Activated naive CD4-positive, alpha-beta T cell treated with anti-CD3 and anti-CD28 coated beads, Interleukin-2, amount 10 ng/mL, durations not matched to agents 7 days and 5 days (primary cell): ENCODE measurements around the gene ATP2A3.

Source experiments
- CTCF ChIA-PET: fragments of 350-600 bp; sonication (Branson Sonifier 250); formaldehyde crosslinking; loops from one replicate; lab custom pipeline; 2021; ENCODE audit warnings: antibody characterized with exemption; lab: Charles Lee
- DNase-seq: peaks from one replicate; pipeline ENCODE4 v3.0.0-alpha.2; 2020
- H3K27ac Mint-ChIP-seq: one replicate; pipeline ENCODE4 v1.8.0; 2021; ENCODE audit warnings: mild to moderate bottlenecking, moderate library complexity, mixed read lengths
- H3K27me3 Mint-ChIP-seq: one replicate; pipeline ENCODE4 v1.8.0; 2021; ENCODE audit warnings: mild to moderate bottlenecking, mixed read lengths
- H3K36me3 Mint-ChIP-seq: one replicate; pipeline ENCODE4 v1.8.0; 2021; ENCODE audit warnings: mixed read lengths
- H3K4me1 Mint-ChIP-seq: one replicate; pipeline ENCODE4 v1.8.0; 2021; ENCODE audit warnings: mixed read lengths
- H3K4me3 Mint-ChIP-seq: one replicate; pipeline ENCODE4 v1.8.0; 2021; ENCODE audit warnings: mild to moderate bottlenecking, moderate library complexity, mixed read lengths
- H3K9me3 Mint-ChIP-seq: one replicate; pipeline ENCODE4 v1.8.0; 2021; ENCODE audit warnings: mixed read lengths

ATP2A3 gene

DNA sequence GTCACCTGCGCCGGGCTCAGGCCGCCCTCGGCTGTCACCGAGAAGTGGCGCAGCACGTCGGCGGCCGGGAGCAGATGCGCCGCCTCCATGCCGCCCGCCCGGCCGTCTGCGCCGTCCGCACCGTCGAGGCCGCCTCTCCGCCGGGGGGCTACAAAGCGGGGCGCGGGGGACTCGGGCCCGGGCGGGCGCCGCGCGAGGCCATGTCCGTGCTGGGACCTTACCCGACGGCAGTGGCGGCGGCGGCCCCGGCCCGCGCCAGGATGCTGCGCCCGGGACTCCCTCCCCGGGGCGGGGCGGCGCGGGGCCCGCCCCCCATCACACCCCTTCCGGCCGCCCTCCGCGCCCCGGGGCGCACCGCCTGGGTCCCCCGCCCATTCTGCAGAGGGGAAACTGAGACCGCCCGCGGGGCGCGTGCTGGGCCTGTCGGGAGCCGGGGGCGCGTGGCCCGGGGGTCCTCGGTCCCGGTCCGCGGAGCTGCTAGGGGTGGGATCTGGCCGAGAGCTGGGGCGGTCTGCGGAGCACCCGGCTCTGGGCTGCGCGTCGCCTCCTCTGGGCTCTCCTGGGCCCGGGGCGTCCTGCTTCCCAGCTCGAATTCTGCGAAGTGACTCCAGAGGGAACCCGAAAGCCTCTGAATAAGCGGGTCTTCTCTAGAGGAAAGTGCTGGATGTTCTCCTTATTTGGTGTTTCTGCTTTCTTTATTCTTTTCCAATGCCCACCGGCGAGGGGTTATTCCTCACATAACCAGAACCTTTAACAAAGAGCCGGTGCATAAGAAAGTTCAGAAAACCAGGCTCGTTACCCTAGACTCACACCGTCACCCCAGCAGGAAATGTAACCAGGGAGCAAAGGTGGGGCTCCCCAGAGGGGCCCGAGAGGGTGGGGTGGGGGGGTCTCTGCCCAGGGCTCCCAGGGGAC, at the start of gene ATP2A3:
Gene ATP2A3, minus strand, starts transcription at position 235 of the 915 bp plus-strand sequence. Its CDS starts 146 bp downstream, at position 89.
- Mint-ChIP-seq H3K4me3 (peak within 1 kb of the TSS; percentile 90), H3K36me3 (peaks cover 28% of the 10 kb centered on the region), H3K27ac (peak within 1 kb of the TSS; percentile 98), H3K4me1 (peaks cover 54% of the 10 kb centered on the region), H3K9me3 (no peaks in the 10 kb centered on the region), H3K27me3 (peaks cover 21% of the 10 kb centered on the region)
- peak; percentile 84 for DNase-seq
- CTCF ChIA-PET = interaction anchor here (0.9 to 1.6 kb wide), 7 partner anchors 14 to 110 kb away, joined by 3 to 10 read pairs (median 5); no protein-coding TSS in a partner anchor

- DNase-seq = no peak
- no peak overlapping the region for H3K27ac Mint-ChIP-seq
- H3K4me1 Mint-ChIP-seq = no peaks in the 10 kb centered on the region
- CTCF ChIA-PET = interaction anchor here (0.6 to 12.9 kb wide), 4 partner anchors 11 to 615 kb away, joined by 4 to 128 read pairs (median 5); partner anchors contain the start of genes ATP2A3 and P2RX1
- no peaks in the 10 kb centered on the region for H3K9me3 Mint-ChIP-seq
- no peak overlapping the region for H3K4me3 Mint-ChIP-seq
- no peaks in the 10 kb centered on the region for H3K27me3 Mint-ChIP-seq
- H3K36me3 Mint-ChIP-seq = peaks cover 49% of the 10 kb centered on the region
Observed at GRCh38 chr17:4010754-4011153, 46.5 kb upstream of the ATP2A3 start.

DNA sequence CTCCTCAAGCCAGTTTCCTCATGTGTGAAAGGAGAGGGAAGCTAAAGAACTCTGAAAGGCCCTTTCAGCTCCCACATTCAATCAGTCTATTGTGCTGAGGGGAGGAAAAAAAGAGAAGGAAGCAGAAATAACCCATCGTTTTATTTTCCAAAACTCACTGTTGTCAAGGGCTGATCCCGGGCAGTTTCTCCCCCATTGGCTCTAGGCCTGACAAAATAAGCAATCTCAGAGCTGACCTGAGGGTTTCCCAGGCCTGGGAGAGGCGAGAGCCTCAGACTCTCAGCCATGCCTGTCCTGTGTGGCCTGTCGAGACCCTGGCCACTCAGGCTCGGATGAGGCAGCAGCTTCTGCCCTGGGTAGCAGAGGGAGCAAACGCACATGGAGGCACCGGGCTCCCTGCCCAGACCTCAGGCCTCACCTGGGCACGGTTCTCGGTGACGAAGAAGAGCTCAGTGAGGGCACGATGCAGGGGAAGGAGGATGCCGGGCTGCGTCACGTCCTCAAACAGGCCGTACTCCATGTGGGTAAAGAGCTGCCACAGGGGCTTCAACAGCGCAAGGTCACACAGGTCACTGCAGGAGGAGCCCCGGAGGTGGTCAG, 45.0 kb upstream of the ATP2A3 start:
- Mint-ChIP-seq H3K9me3 (no peaks in the 10 kb centered on the region), H3K36me3 (peaks cover 45% of the 10 kb centered on the region), H3K4me1 (peaks cover 6% of the 10 kb centered on the region), H3K4me3 (no peak overlapping the region), H3K27ac (no peak overlapping the region), H3K27me3 (no peaks in the 10 kb centered on the region)
- CTCF ChIA-PET = interaction anchor here (1.1 to 12.9 kb wide), 2 partner anchors 75 to 95 kb away, joined by 3 to 128 read pairs; partner anchors contain the start of gene P2RX1
- DNase-seq = no peak

DNA sequence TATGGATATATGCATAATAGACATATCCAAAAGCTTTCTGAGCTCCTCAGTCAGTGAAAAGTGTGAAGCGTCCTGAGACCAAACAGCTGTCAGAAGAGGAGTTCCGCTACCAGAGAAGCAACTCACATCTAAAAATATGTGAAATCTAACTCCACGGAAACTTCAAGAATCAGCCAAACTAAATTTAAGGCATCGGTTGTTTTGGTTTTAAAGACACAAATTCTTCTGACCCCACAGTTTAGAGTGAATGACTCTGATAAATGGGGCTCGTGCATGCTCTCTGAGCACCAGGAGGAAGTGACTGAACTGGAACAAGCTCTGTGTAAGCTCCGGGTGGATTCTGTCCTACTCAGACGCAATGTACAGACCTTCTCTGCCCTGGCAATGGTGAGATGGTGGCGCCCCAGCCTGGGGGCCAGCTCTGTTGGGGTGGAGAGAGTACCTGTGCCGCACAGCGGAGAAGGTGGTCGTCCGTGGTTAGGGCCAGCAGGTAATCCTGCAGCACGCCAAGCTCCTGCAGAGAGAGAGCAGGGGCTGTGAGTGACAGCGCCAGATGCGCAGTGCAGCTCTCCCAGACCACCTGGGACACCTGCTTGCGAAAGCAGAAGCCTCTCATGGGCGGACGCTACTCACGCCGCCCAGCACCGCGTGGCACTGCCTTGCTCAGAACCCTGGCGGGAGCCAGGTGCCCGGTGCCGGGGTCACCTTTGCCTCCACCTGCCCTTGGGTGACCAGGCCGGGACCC, 44.4 kb upstream of the ATP2A3 start:
- H3K27ac Mint-ChIP-seq = no peak overlapping the region
- H3K27me3 Mint-ChIP-seq = no peaks in the 10 kb centered on the region
- DNase-seq = no peak
- no peaks in the 10 kb centered on the region for H3K9me3 Mint-ChIP-seq
- no peak overlapping the region for H3K4me3 Mint-ChIP-seq
- H3K4me1 Mint-ChIP-seq = peaks cover 6% of the 10 kb centered on the region
- CTCF ChIA-PET = interaction anchor here (0.7 to 12.9 kb wide), 3 partner anchors 9 to 94 kb away, joined by 3 to 128 read pairs (median 3); partner anchors contain the start of gene P2RX1
- H3K36me3 Mint-ChIP-seq = peaks cover 38% of the 10 kb centered on the region

- no peaks in the 10 kb centered on the region for H3K9me3 Mint-ChIP-seq
- DNase-seq = no peak
- no peak overlapping the region for H3K4me3 Mint-ChIP-seq
- peaks cover 6% of the 10 kb centered on the region for H3K4me1 Mint-ChIP-seq
- H3K27me3 Mint-ChIP-seq = no peaks in the 10 kb centered on the region
- no peak overlapping the region for H3K27ac Mint-ChIP-seq
- peaks cover 34% of the 10 kb centered on the region for H3K36me3 Mint-ChIP-seq
- CTCF ChIA-PET = interaction anchor here (0.7 to 12.9 kb wide), 2 partner anchors 10 to 94 kb away, joined by 3 to 128 read pairs; partner anchors contain the start of gene P2RX1
Observed at GRCh38 chr17:4008082-4008435, 43.8 kb upstream of the ATP2A3 start.

GRCh38 chr17:4007346-4008081, 43.3 kb upstream of the ATP2A3 start:
- Mint-ChIP-seq H3K27me3 (no peaks in the 10 kb centered on the region), H3K4me3 (no peak overlapping the region), H3K27ac (no peak overlapping the region), H3K36me3 (peaks cover 31% of the 10 kb centered on the region), H3K9me3 (no peaks in the 10 kb centered on the region), H3K4me1 (peaks cover 6% of the 10 kb centered on the region)
- CTCF ChIA-PET = interaction anchor here (0.7 to 12.9 kb wide), 2 partner anchors 73 to 93 kb away, joined by 3 to 128 read pairs; partner anchors contain the start of gene P2RX1
- no peak for DNase-seq

DNA sequence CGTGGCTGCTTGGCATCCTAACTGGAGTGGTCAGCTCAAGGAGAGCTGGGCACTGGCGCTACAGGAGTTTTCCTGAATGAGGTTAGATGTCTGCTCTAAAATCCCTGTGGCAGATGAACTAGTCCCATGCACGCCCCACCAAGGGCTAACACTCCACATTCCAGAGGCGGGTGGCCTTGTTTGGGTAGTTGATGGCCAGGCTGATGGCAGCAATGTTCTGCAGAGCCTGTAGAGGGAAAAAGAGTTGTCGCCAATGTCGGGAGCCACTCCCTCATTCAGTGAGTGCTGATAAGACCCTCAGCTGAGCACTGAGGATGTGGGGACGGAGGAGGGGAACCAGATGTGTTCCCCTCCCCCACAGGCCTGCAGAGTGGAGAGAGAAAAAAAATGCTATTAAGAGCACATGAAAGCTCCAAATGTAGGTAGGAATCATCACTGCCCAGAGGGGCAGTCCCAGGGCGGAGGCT, 42.5 kb upstream of the ATP2A3 start:
- no peaks in the 10 kb centered on the region for H3K9me3 Mint-ChIP-seq
- CTCF ChIA-PET = interaction anchor here (0.7 to 12.9 kb wide), 4 partner anchors 11 to 93 kb away, joined by 3 to 128 read pairs (median 3); partner anchors contain the start of gene P2RX1
- H3K27ac Mint-ChIP-seq = no peak overlapping the region
- H3K27me3 Mint-ChIP-seq = no peaks in the 10 kb centered on the region
- peaks cover 27% of the 10 kb centered on the region for H3K36me3 Mint-ChIP-seq
- no peak for DNase-seq
- H3K4me3 Mint-ChIP-seq = no peak overlapping the region
- H3K4me1 Mint-ChIP-seq = peaks cover 6% of the 10 kb centered on the region

DNA sequence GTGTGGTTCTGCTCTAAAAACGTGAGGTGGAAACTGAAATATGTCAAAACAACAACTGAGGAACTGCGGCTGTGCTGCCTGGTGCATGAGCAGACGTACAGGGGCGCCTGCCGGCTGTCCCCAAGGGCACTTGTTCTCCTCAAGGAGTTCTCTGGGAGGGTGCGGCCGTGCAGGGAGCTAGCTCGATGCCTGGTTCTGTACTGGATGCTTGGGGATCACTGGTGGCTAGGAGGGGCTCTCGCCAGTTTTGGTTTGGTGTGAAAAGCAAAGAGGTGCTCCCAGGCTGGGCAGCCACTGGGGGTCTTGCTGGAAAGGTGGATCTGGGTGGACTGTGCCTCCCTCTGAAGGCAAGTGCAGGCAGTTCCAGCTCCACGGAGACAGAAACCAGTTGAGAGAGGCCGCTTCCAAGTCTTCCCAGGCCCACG, 41.9 kb upstream of the ATP2A3 start:
- CTCF ChIA-PET = interaction anchor here (0.8 to 12.9 kb wide), 4 partner anchors 11 to 92 kb away, joined by 3 to 128 read pairs (median 4); partner anchors contain the start of gene P2RX1
- Mint-ChIP-seq H3K27me3 (no peaks in the 10 kb centered on the region), H3K36me3 (peaks cover 27% of the 10 kb centered on the region), H3K4me1 (peaks cover 6% of the 10 kb centered on the region), H3K4me3 (no peak overlapping the region), H3K9me3 (no peaks in the 10 kb centered on the region), H3K27ac (no peak overlapping the region)
- no peak for DNase-seq

DNA sequence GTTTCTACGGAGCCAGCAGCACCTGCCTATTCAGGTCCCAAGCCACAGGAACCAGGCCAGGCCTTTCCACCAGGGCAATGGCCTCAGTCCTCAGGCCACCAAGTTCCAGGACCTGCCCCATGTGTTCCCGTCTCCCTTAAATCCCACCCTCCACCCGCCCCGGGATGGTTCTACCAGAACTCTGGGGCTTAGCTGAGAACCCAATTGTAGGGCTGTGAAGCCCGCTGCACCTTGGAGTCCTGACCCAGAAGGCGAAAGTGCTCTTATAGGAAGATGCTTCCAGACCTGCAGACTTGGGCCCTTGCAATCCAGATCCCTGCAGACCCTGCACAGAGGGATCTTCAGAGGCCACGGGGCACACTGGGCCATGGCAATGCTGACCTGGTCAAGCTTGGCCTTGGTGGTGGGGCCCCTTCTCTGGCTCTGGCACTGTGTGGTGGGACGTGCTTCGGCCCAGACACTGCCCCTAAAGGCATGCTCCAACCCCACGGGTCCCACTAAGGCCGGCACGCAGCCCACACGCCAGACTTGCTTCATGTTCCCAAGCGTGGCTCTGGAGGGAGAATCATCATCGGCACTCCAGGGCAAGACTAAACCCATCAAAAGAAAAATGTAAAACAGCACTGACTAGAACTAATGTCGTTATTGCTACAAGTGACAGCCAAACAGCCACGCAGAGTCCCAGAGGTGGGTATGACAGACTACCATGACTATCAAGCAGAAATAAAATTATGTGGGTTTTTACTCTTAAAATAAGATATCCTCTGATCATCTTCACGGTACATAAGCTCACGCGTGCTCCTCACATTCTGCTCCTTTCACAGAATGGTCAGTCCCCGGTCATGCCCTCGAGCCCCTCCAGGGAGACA, 41.3 kb upstream of the ATP2A3 start:
- Mint-ChIP-seq H3K4me1 (peaks cover 6% of the 10 kb centered on the region), H3K36me3 (peaks cover 27% of the 10 kb centered on the region), H3K9me3 (no peaks in the 10 kb centered on the region), H3K4me3 (no peak overlapping the region), H3K27me3 (peaks cover 4% of the 10 kb centered on the region), H3K27ac (no peak overlapping the region)
- CTCF ChIA-PET = interaction anchor here (0.8 to 12.9 kb wide), 4 partner anchors 40 to 91 kb away, joined by 3 to 128 read pairs (median 4); partner anchors contain the start of gene P2RX1
- DNase-seq = no peak

- Mint-ChIP-seq H3K9me3 (no peaks in the 10 kb centered on the region), H3K27ac (no peak overlapping the region), H3K36me3 (peaks cover 27% of the 10 kb centered on the region), H3K4me3 (no peak overlapping the region), H3K4me1 (peaks cover 6% of the 10 kb centered on the region), H3K27me3 (peaks cover 4% of the 10 kb centered on the region)
- CTCF ChIA-PET = interaction anchor here (0.8 to 12.9 kb wide), 7 partner anchors 14 to 161 kb away, joined by 3 to 128 read pairs (median 4); partner anchors contain the start of genes ATP2A3 and P2RX1
- peak; percentile 66 for DNase-seq
Observed at GRCh38 chr17:4004517-4005295, 40.5 kb upstream of the ATP2A3 start.

- peaks cover 4% of the 10 kb centered on the region for H3K27me3 Mint-ChIP-seq
- H3K9me3 Mint-ChIP-seq = no peaks in the 10 kb centered on the region
- DNase-seq = no peak
- no peak overlapping the region for H3K27ac Mint-ChIP-seq
- no peak overlapping the region for H3K4me3 Mint-ChIP-seq
- peaks cover 27% of the 10 kb centered on the region for H3K36me3 Mint-ChIP-seq
- CTCF ChIA-PET = interaction anchor here (0.8 to 12.9 kb wide), 7 partner anchors 13 to 160 kb away, joined by 3 to 128 read pairs (median 3); partner anchors contain the start of genes ATP2A3 and P2RX1
- peaks cover 6% of the 10 kb centered on the region for H3K4me1 Mint-ChIP-seq
Observed at GRCh38 chr17:4003501-4004421, 39.5 kb upstream of the ATP2A3 start.
